Ovary (tissue), 3 donors: ENCODE measurements around the gene TMEM132D.

Experiments used
- CTCF ChIP-seq, 3 donors: fragments of 450-650 bp in 2 of 3; fragments of 200-600 bp in 1 of 3; IDR thresholded peaks; one replicate each; pipeline versions ENCODE4 v1.5.1 to v1.8.0; 2016 to 2022; ENCODE audit warnings: antibody characterized with exemption in 3 of 3, mild to moderate bottlenecking in 1 of 3
- EP300 ChIP-seq: sonication (generic); formaldehyde crosslinking; IDR thresholded peaks from one replicate; pipeline ENCODE4 v1.6.1; 2017; ENCODE audit warnings: antibody characterized with exemption
- POLR2A ChIP-seq: fragments of 450-650 bp; IDR thresholded peaks from one replicate; pipeline ENCODE4 v1.6.1; 2017; ENCODE audit warnings: antibody characterized with exemption, mild to moderate bottlenecking, moderate library complexity
- donor health status: DM: no; HTN: no; CAD: no.

- no peak for TF ChIP-seq POLR2A
- no peak for TF ChIP-seq CTCF (IDR thresholded peaks at IDR 0.05)
- TF ChIP-seq EP300 = no peak
Observed at GRCh38 chr12:129371268-129371667, 532.6 kb downstream of the TMEM132D start.
